ENCODE data around the gene CD300A. TPM values are rescaled to one million over a fixed set of nuclear protein-coding genes. Genes with fewer than 3 reads are reported as not detected.

Gene CD300A
- total RNA-seq, 1 experiment from 2014 or later: not detected

GRCh38 chr17:74530831-74531150 lies 64.4 kb downstream of the CD300A start:
- no peak for DNase-seq (ENCODE audit: unreplicated experiment)
- Mint-ChIP-seq H3K36me3 (ENCODE audit: insufficient read depth, unreplicated experiment) (peaks cover 4% of the 10 kb centered on the region), H3K27ac (ENCODE audit: low read depth, unreplicated experiment) (no peak overlapping the region), H3K9me3 (ENCODE audit: unreplicated experiment) (no peaks in the 10 kb centered on the region), H3K4me1 (ENCODE audit: insufficient read depth, unreplicated experiment) (peaks cover 6% of the 10 kb centered on the region), H3K4me3 (ENCODE audit: unreplicated experiment) (no peak overlapping the region), H3K27me3 (ENCODE audit: insufficient read depth, unreplicated experiment) (peaks cover 47% of the 10 kb centered on the region)
- BruUV-seq (replicated peaks): no TSS peak
- TF ChIP-seq, protein P1, sequence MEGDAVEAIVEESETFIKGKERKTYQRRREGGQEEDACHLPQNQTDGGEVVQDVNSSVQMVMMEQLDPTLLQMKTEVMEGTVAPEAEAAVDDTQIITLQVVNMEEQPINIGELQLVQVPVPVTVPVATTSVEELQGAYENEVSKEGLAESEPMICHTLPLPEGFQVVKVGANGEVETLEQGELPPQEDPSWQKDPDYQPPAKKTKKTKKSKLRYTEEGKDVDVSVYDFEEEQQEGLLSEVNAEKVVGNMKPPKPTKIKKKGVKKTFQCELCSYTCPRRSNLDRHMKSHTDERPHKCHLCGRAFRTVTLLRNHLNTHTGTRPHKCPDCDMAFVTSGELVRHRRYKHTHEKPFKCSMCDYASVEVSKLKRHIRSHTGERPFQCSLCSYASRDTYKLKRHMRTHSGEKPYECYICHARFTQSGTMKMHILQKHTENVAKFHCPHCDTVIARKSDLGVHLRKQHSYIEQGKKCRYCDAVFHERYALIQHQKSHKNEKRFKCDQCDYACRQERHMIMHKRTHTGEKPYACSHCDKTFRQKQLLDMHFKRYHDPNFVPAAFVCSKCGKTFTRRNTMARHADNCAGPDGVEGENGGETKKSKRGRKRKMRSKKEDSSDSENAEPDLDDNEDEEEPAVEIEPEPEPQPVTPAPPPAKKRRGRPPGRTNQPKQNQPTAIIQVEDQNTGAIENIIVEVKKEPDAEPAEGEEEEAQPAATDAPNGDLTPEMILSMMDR (IDR thresholded peaks at IDR 0.05; ENCODE audit: unreplicated experiment): no peak
- intact Hi-C loops (cut with micrococcal nuclease): no loop called here
- ChIA-PET CTCF (no interaction called here), POLR2A (no interaction called here)

GRCh38 chr17:74531231-74531761 lies 64.9 kb downstream of the CD300A start, which contains the start of gene CD300LB:
Gene CD300LB, minus strand, starts transcription at chr17:74531475. Its CDS starts 125 bp downstream, at chr17:74531350.
- TF ChIP-seq, protein P1 (IDR thresholded peaks at IDR 0.05; ENCODE audit: unreplicated experiment): no peak
- Mint-ChIP-seq H3K9me3 (ENCODE audit: unreplicated experiment) (no peaks in the 10 kb centered on the region), H3K36me3 (ENCODE audit: insufficient read depth, unreplicated experiment) (peaks cover 4% of the 10 kb centered on the region), H3K27ac (ENCODE audit: low read depth, unreplicated experiment) (no peak within 1 kb of the TSS), H3K27me3 (ENCODE audit: insufficient read depth, unreplicated experiment) (peaks cover 47% of the 10 kb centered on the region), H3K4me1 (ENCODE audit: insufficient read depth, unreplicated experiment) (peaks cover 6% of the 10 kb centered on the region), H3K4me3 (ENCODE audit: unreplicated experiment) (no peak within 1 kb of the TSS)
- CTCF ChIA-PET: interaction anchor here (1.1 to 2.6 kb wide), 6 partner anchors 11 to 151 kb away, joined by 3 to 16 read pairs (median 5); no protein-coding TSS in a partner anchor
- intact Hi-C loops (cut with micrococcal nuclease): no loop called here
- BruUV-seq (replicated peaks): no TSS peak
- POLR2A ChIA-PET: no interaction called here
- no peak for DNase-seq (ENCODE audit: unreplicated experiment)

- no peaks in the 10 kb centered on the region for H3K9me3 Mint-ChIP-seq (ENCODE audit: unreplicated experiment)
- H3K36me3 Mint-ChIP-seq (ENCODE audit: insufficient read depth, unreplicated experiment): peaks cover 4% of the 10 kb centered on the region
- ChIA-PET POLR2A (no interaction called here), CTCF (interaction anchor here (0.8 to 2.6 kb wide), 11 partner anchors 11 to 164 kb away, joined by 3 to 16 read pairs (median 4); partner anchors contain the start of gene GPR142)
- H3K4me1 Mint-ChIP-seq (ENCODE audit: insufficient read depth, unreplicated experiment): peaks cover 6% of the 10 kb centered on the region
- no peak overlapping the region for H3K4me3 Mint-ChIP-seq (ENCODE audit: unreplicated experiment)
- intact Hi-C loops (cut with micrococcal nuclease): no loop called here
- TF ChIP-seq, protein P1 (IDR thresholded peaks at IDR 0.05; ENCODE audit: unreplicated experiment): no peak
- no peak for DNase-seq (ENCODE audit: unreplicated experiment)
- no TSS peak for BruUV-seq (replicated peaks)
- no peak overlapping the region for H3K27ac Mint-ChIP-seq (ENCODE audit: low read depth, unreplicated experiment)
- peaks cover 54% of the 10 kb centered on the region for H3K27me3 Mint-ChIP-seq (ENCODE audit: insufficient read depth, unreplicated experiment)
Measured at GRCh38 chr17:74532115-74532514, 65.7 kb downstream of the CD300A start.

Other genes starting within 250 kb of the CD300A start
- gene DNAI2, start 192.4 kb upstream of the CD300A start, total RNA-seq (2022): not detected in 2 replicates
- not detected in 2 replicates for gene KIF19, start 140.4 kb upstream of the CD300A start, total RNA-seq (2022)
- not detected in 2 replicates for gene BTBD17, start 104.8 kb upstream of the CD300A start, total RNA-seq (2022)
- gene GPR142, start 99.1 kb upstream of the CD300A start, total RNA-seq (2022): not detected in 2 replicates
- 17.7 and 20.6 TPM in 2 replicates for gene GPRC5C, start 34.5 kb upstream of the CD300A start, total RNA-seq (2022)
- gene CD300LB, start 64.8 kb downstream of the CD300A start, total RNA-seq (2022): not detected in 2 replicates
- not detected in 2 replicates for gene CD300C, start 79.5 kb downstream of the CD300A start, total RNA-seq (2022)
- gene CD300H, start 100.9 kb downstream of the CD300A start, total RNA-seq (2022): not detected in 2 replicates
- gene CD300LD, start 125.6 kb downstream of the CD300A start, total RNA-seq (2022): not detected in 2 replicates
- not detected in 2 replicates for gene CD300E, start 157.1 kb downstream of the CD300A start, total RNA-seq (2022)
- not detected in 2 replicates for gene CD300LF, start 246.3 kb downstream of the CD300A start, total RNA-seq (2022)